Measurements from ENCODE around the gene LEMD2.
"Not testable (repeated sequence)": the region's sequence is repeated elsewhere in the genome, so short reads cannot be mapped to it uniquely, and the experiment has no call there.

Gene LEMD2

GRCh38 chr6:33788694-33789549, at the start of gene LEMD2:
Gene LEMD2, minus strand, starts transcription at chr6:33789130. Its CDS starts 14 bp downstream, at chr6:33789116.
- peak within 1 kb of the TSS; percentile 61 for H3K4me3 ChIP-seq (ENCODE audit: low read length)
- DNase-seq (ENCODE audit: low read depth), result peak; percentile 93
- TF ChIP-seq CTCF (IDR thresholded peaks at IDR 0.05; ENCODE audit: insufficient read depth, low read depth, low read length, missing control alignments), result no peak

- H3K4me3 ChIP-seq (ENCODE audit: low read length), result no peak overlapping the region
- TF ChIP-seq CTCF (IDR thresholded peaks at IDR 0.05; ENCODE audit: insufficient read depth, low read depth, low read length, missing control alignments), result no peak
- peak; percentile 75 for DNase-seq (ENCODE audit: low read depth)
These were observed 49.2 kb upstream of the LEMD2 start for GRCh38 chr6:33837971-33838665.

GRCh38 chr6:33836806-33837469, 48.0 kb upstream of the LEMD2 start:
- TF ChIP-seq CTCF (IDR thresholded peaks at IDR 0.05; ENCODE audit: insufficient read depth, low read depth, low read length, missing control alignments), result no peak
- H3K4me3 ChIP-seq (ENCODE audit: low read length), result no peak overlapping the region
- no peak for DNase-seq (ENCODE audit: low read depth)

- peak; percentile 62 for DNase-seq (ENCODE audit: low read depth)
- TF ChIP-seq CTCF (IDR thresholded peaks at IDR 0.05; ENCODE audit: insufficient read depth, low read depth, low read length, missing control alignments), result no peak
- H3K4me3 ChIP-seq (ENCODE audit: low read length), result no peak overlapping the region
These were observed 45.8 kb upstream of the LEMD2 start for GRCh38 chr6:33834401-33835392.

GRCh38 chr6:33833599-33833998, 44.7 kb upstream of the LEMD2 start:
- TF ChIP-seq CTCF (IDR thresholded peaks at IDR 0.05; ENCODE audit: insufficient read depth, low read depth, low read length, missing control alignments), result no peak
- no peak overlapping the region for H3K4me3 ChIP-seq (ENCODE audit: low read length)
- no peak for DNase-seq (ENCODE audit: low read depth)

- not testable (repeated sequence) for DNase-seq (ENCODE audit: low read depth); H3K4me3 ChIP-seq (ENCODE audit: low read length)
These were observed 43.9 kb upstream of the LEMD2 start for GRCh38 chr6:33832831-33833230.

- not testable (repeated sequence) for DNase-seq (ENCODE audit: low read depth); H3K4me3 ChIP-seq (ENCODE audit: low read length)
These were observed 42.8 kb upstream of the LEMD2 start for GRCh38 chr6:33831725-33832124.
